HG03025 (cell line): ENCODE data around the gene COLEC11.
"Not testable (repeated sequence)": the region's sequence is repeated elsewhere in the genome, so short reads cannot be mapped to it uniquely, and the experiment has no call there.

ENCODE experiments used
- ATAC-seq: cut with Tn5 transposase; IDR thresholded peaks from one replicate; pipeline ENCODE4 v1.9.1; 2021; ENCODE audit warnings: mild to moderate bottlenecking, moderate library complexity; ENCODE audit not compliant: unreplicated experiment, low FRiP score

The COLEC11 gene

DNA sequence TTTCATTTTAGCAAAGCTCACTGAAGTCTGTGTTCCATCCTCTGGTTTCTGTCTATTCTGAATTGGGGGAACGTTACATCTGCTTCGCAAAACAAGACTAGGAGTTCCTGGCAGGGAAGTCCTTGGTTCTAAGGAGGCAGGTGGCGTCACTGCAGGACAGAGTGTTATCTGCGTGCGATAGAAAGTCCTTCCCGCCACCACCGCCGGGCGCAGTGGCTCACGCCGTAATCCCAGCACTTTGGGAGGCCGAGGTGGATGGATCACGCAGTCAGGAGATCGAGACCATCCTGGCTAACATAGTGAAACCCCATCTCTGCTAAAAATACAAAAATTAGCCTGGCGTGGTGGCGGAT, 41.0 kb downstream of the COLEC11 start:
- not testable (repeated sequence) for ATAC-seq

GRCh38 chr2:3636586-3637310, 41.8 kb downstream of the COLEC11 start:
- ATAC-seq = no peak

DNA sequence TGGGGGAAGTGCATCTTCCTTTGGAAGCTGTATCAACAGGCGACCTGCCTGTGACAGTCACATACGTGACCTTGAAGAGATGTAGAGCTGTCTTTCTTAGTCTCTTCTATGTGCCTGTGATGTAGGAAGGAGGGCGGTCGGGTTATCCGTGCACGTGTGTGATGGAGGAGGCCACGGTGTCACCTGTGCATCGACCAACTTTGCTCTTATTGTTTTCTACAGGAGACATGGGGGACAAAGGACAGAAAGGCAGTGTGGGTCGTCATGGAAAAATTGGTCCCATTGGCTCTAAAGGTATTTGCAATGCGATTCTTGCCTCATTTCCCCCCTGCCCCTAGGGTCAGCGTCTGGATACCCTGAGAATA, 42.4 kb downstream of the COLEC11 start:
- ATAC-seq = no peak

GRCh38 chr2:3637692-3638455, 43.0 kb downstream of the COLEC11 start:
- no peak for ATAC-seq

DNA sequence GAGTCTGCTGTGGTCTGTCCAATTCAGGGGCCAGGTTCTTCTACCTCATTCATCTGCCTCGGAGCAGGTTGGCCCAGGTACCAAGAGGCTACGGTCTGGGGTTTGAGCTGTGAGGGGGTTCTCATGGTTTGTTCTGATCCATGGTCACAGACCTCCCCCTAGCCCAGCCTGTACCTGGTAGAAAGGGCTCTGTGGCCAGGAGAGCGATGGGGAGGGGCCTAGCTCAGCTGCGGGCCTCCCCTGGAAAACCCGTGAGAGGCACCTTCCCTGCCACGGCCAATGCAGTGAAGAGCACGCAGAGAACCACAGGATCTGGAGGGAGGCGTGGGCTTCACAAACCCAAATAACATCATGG, 43.5 kb downstream of the COLEC11 start:
- ATAC-seq = no peak

- no peak for ATAC-seq
Measured at GRCh38 chr2:3639015-3639630, 44.2 kb downstream of the COLEC11 start.

DNA sequence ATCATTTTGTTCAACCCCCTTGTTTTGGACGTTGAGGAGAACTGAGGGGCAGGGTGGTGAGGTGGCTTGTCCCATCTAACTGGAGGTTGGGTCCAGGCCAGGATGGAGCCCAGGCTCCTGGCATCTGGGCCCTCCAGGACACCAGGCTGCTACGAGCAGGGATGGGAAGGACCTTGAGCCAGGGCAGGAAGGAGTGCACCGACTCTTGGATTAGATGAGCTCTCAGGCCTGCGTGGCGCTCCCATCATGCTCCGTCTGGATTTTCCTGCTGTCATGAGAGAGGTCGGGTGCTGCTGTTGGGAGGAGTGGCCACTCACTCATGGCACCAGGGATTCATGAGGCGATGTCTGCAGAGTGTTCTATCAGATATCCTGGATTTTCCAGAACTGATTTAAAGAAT, 44.7 kb downstream of the COLEC11 start:
- no peak for ATAC-seq

GRCh38 chr2:3641181-3641580, 46.3 kb downstream of the COLEC11 start:
- ATAC-seq = no peak

DNA sequence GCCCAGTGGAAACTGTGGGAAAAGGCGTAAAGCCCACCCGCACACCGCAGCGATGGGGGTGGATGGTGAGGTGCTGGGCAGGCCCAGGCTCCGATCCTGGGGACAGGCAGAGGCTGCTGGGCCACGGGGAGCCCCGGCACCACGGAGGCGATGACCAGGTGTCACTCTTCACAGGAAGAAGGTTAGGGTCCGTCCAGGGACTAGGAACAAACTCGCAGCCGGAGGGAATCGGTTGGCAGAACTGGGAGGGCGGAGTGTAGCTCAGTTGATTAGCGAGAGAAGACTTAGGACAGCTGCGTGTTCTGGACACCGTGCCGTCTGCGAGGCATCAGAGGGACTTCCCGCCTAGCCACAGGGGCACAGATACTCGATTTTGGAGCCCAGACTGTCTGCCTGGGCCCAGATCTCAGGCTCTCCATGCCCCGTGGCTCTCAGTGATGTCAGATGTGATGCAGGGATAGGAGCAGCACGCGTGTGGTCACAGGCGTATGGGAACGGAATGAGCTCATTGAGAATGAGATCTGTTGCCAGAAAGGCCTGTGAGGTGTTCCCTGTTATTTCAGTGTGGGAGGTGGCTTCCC, 47.0 kb downstream of the COLEC11 start:
- no peak for ATAC-seq

- ATAC-seq = no peak
Measured at GRCh38 chr2:3642521-3643215, 47.8 kb downstream of the COLEC11 start.

- ATAC-seq = no peak
Measured at GRCh38 chr2:3643371-3644245, 48.7 kb downstream of the COLEC11 start.

GRCh38 chr2:3644246-3644525, 49.3 kb downstream of the COLEC11 start:
- ATAC-seq = peak; percentile 60

- no peak for ATAC-seq
Measured at GRCh38 chr2:3644891-3645605, 50.1 kb downstream of the COLEC11 start.

DNA sequence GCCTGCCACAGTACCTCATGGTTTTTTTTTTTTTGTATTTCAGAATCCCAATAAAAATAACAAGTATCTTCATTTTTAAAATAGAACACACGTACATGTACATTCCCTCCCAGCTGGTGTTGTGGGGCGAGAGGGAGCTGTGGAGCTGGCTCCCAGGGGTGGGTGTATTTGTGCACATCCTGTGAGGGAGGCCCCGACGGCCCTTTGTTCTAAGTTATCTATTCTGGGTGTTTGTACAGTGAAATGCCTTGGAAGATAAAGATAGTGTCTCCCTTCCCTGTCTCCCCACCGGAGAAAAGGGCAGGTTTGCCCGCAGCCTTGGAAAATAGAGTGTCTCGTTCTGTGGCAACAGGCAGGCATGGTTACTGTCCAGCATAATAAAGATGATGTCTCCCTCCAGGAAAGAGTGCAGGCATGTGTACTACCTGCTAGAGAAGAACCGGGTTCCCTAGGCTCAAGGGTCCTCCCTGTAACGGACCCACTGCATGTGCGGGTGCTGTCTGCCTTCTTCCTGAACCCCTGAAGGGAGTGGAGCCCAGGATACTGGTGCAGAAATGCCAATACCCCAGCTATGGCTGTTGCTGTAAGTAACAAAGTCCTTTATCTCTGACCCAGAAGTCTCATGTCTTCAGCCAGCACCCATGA, 51.0 kb downstream of the COLEC11 start:
- ATAC-seq = no peak

DNA sequence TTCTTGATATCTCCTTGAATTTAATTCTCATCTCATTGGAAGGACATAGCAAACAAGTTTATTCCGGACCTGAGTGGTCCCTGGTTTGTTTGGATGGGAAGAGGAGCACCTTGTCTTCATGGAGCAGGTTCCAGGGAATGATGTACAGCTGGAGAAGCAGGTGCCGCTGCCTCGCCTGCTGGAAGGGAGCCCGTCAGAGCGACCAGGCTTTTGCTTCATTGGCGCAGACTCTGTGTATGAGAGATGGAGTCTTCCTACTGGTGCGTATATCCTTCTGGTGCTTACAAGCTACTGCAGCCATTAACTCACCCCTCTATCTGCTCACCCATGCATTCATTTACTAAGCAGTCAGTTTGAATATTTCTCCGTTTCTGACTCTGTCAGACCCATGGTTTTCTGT, 51.5 kb downstream of the COLEC11 start:
- ATAC-seq = no peak

- no peak for ATAC-seq
Measured at GRCh38 chr2:3647246-3647645, 52.3 kb downstream of the COLEC11 start.

DNA sequence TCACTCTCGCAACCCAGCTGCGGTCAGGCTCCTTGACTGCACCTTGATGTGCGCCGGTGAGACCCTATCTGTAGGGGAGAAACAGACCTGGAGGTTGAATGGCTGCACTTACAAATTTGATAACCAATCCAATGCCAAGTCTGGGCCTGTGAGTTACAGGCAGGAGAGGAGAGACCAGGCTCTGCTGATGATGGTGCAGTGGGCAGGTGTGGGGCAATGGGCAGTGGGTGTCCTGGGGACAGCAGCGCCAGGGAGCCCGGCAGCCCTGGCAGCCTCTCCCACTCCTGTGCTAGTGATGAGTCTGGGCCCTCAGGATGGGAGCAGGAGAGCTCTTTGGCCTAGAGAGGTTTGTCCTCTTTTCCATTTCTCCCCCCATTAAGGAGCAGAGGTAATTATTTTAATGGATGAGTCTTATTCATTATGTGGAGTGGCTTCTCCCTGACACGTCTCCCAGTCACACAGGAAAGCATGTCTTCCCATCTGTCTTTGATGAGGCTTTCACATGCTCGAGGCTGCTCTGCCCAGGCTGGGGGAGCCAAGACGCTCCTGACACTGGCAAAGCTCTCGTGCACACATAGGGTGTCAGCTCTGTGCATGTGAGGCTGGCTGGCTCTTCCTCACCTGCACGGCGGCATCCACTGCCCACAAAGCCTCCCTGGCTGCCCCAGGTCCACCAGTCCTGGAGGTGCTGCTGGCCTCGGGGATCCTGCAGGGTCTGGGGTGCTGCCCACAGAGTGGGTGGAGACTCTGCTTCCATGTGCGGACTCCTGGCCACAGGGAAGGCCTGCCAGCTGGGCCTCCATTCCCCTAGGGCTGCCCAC, 53.1 kb downstream of the COLEC11 start:
- no peak for ATAC-seq

- ATAC-seq = no peak
Measured at GRCh38 chr2:3648652-3649177, 53.8 kb downstream of the COLEC11 start.
